HL-60 (cell line): ENCODE data around the gene SCG3.

Experiments used
- CTCF ChIP-seq: IDR thresholded peaks from one replicate; pipeline ENCODE4 v1.5.1; 2011; ENCODE audit warnings: low read length, control low read depth, inconsistent platforms; ENCODE audit not compliant: insufficient read depth
- GABPA ChIP-seq: IDR thresholded peaks from 2 replicates; pipeline ENCODE4 v1.6.1; 2012; ENCODE audit warnings: low read depth
- POLR2AphosphoS5 ChIP-seq: IDR thresholded peaks from 2 replicates; pipeline ENCODE4 v1.6.1; 2012; ENCODE audit warnings: low read depth
- REST ChIP-seq: IDR thresholded peaks from 2 replicates; pipeline ENCODE4 v1.6.1; 2012; ENCODE audit warnings: low read depth; ENCODE audit not compliant: insufficient replicate concordance
- SPI1 ChIP-seq: IDR thresholded peaks from 2 replicates; pipeline ENCODE4 v1.6.1; 2012; ENCODE audit warnings: low read depth, mild to moderate bottlenecking, borderline replicate concordance

GRCh38 chr15:51738553-51738952 is 57.2 kb downstream of the SCG3 start:
- TF ChIP-seq CTCF: no peak
- TF ChIP-seq POLR2AphosphoS5: no peak
- peak; percentile 83 for TF ChIP-seq REST
- no peak for TF ChIP-seq GABPA
- TF ChIP-seq SPI1: no peak
